ENCODE data around the gene CLGN.

- TF ChIP-seq TP53 (CRISPR knock-in tag; conservative IDR thresholded peaks at IDR 0.05) (no peak), KDM1A (CRISPR knock-in tag; IDR thresholded peaks at IDR 0.05) (no peak), MIER3 (CRISPR knock-in tag; IDR thresholded peaks at IDR 0.05; ENCODE audit: borderline replicate concordance) (no peak), SMAD3 (CRISPR knock-in tag; IDR thresholded peaks at IDR 0.05) (no peak), ZNF652 (CRISPR knock-in tag; IDR thresholded peaks at IDR 0.05; ENCODE audit: borderline replicate concordance, low read depth) (no peak), ZNF776 (CRISPR knock-in tag; IDR thresholded peaks at IDR 0.05) (no peak), PHF8 (CRISPR knock-in tag; IDR thresholded peaks at IDR 0.05) (no peak), CTCF (CRISPR knock-in tag; IDR thresholded peaks at IDR 0.05) (no peak), CBX2 (IDR thresholded peaks at IDR 0.05; ENCODE audit: low read depth, low read length) (no peak), CBX2 (CRISPR knock-in tag; IDR thresholded peaks at IDR 0.05; ENCODE audit: low read depth) (no peak), MXD1 (CRISPR knock-in tag; IDR thresholded peaks at IDR 0.05) (no peak), ZSCAN30 (CRISPR knock-in tag; IDR thresholded peaks at IDR 0.05) (no peak)
Observed at GRCh38 chr4:140344621-140345020, 82.8 kb downstream of the CLGN start.
